GDM1 (cell line): ENCODE results near the gene GALNS.
"Not testable (repeated sequence)": the region's sequence is repeated elsewhere in the genome, so short reads cannot be mapped to it uniquely, and the experiment has no call there.

Experiments used
- DNase-seq: peaks from one replicate; lab custom pipeline; 2025; lab: John Stamatoyannopoulos, UW

GALNS gene

DNA sequence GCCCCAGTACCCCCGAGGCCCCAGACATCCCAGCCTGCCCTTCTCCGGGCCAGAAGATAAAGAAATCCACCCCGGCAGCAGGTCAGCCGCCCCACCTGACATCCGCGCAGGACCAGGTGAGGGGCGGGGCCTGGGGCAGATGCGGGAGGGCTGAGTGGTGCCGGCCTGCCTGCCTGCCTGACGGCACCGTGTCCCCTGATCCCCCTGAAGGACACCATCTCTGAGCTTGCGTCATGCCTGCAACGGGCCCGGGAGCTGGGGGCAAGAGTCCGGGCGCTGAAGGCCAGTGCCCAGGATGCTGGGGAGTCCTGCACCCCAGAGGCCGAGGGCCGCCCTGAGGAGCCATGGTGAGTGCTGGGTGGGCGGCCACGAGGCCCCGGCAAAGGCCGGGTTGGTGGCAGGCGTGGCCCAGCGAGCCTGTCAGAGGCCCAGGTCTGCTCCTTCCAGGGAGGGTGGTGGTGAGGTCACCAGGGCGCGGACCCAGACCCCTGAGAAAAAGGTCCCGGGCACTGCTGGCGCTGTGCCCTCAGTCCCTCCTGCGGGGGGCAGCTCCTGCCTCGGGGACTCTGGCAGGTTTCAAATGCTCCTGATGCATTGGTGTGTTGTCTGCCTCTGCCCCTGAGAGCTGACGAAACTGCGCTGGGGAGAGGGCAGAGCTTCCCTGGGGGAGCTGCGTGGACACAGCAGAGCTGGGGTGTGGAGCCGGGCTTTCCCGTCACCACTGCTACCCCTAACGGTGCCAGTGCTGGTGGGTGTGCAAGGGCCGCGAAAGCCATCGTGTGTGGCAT, 52.0 kb downstream of the GALNS start:
- no peak for DNase-seq

DNA sequence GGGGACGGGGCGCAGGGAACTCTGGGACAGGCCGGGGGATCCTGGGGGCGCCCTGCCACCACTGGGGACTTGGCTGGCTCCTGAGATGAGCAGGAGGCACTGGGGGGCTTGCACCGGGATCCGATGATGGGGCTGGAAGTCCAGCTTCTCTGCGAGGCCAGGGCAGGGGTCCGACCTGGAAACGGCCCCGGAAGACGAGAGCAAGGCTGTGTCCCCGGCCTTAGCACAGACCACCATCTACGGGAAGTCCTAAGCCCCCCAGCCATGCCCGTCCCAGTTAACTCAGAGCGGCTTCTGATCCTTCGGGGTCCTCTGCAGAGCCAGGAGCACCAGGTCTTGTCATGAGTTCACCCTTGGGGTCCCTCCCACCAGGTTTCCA, 52.6 kb downstream of the GALNS start:
- no peak for DNase-seq

DNA sequence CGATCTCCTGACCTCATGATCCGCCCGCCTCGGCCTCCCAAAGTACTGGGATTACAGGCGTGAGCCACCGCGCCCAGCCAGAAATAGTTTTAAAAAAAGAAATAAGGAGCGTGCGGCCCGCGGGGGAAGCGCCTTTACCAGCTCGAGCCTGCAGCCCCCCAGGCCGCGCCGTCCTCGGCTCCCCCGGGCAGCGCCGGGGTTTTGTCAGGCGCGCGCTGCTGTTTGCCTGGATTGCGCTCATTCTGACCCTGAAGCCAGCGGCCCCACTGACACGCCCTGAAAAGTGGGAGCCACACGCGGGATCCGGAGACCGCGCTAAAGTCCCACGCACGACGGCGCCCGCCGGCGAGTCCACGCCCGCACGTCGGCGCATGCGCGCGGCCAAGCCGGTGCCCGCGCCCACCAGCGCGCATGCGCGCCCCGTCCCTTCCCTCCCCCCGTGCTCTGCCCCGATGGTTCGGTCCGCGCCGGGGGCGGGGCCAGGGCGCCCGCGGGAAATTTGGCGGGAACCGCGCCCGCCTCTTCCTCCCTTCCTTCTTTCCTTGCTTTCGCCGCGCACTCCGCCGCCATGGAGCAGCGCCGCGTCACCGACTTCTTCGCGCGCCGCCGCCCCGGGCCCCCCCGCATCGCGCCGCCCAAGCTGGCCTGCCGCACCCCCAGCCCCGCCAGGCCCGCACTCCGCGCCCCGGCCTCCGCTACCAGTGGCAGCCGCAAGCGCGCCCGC, 53.3 kb downstream of the GALNS start, which contains the start of gene CDT1:
CDT1 (plus strand) TSS at position 526 of the 724 bp plus-strand sequence; CDS start at position 569, 43 bp downstream.
- peak; percentile 84 for DNase-seq

DNA sequence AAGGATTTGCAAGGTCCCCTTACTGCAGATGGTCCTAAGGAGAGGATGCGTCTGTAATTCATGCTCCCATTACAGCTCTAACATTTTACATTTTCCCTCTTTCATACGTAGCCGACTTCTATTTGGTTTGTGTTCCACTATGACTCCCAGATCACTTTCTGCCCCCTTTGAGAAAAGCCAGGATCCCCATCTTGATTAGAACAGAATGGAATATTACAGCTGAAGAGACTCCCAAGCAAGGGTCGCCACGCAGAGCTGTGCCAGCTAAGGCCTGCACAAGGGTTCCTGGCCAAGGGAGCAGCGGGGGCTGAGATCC, 56.5 kb downstream of the GALNS start:
- no peak for DNase-seq

DNA sequence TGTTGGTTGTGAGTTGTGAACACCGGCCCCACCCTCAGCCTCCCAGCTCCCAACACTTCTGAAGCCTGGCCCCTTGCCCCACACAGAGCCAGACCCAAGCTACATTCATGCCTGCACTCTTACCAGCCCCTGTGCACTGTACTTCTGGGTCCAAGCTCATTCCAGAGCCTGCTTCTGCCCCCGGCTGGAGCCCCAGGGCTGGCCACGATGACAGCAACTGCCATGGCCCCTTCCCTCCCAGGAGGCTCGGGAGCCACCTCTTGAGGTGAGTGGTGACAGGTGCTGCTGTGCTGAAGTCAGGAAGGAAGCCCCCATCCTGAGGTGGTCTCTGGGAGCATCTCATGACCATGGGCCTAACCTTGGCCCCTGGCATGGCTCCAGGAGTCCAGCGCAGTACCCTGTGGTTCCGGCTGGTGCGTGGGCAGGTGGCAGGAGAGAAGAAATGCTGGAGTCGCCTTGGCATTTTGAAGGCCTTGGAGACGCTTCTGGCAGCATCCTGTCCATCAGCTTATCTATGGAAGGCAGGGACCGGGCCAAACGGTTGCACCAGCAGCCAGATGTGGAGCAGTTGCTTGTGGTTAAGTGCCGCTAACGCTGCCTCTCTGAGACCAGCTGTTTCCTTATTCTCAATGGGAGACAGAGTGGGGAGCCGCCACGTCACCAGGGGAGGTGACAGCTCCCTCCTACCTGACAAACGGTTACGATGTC, 57.0 kb downstream of the GALNS start:
- peak; percentile 86 for DNase-seq

DNA sequence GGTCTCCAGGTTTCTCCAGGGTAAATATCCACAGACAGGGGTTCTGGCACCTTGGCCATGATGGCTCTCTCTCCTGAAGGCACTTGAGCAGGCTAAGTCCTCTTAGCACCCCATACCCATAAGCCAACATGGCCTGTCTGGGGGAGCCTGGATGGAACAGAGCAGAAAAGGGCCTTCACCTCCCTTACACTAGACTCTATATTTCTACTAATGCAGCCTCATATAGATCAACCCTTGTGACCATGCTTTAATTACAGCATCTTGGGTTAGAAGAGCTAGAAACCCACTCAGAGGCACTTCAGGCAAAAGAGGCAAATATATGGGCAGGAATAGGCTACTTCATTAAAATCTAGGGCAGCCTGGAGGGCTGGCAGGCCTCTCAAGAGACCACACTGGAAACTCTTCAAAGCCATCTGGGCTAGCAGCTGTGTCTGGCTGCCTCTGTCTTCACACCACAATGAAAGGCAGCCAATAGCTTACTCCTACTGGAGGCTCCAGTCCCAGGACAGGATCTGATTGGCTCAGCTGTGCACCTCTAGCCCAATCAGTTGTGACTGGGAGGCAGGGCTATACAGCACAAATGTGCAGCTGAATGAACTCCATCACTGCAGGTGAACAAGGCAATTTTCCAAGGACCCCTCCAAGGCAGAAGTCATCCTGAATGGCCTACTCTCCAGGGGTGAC, 57.8 kb downstream of the GALNS start:
- DNase-seq, result no peak

DNA sequence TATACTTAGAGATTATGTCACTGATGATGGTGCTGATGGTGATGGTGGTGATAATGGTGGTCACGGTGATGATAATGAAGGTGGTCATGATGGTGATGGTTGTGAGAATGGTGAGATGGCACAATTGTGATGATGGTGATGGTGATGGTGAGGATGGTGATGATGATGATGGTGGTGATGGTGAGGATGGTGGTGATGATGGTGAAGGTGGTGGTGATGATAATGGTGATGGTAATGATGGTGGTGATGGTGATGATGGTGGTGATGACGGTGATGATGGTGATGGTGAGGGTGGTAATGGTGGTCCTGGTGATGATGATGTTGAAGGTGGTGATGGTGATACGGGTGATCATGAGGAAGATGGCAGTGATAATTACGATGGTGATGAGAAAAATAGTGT, 58.7 kb downstream of the GALNS start:
- no peak for DNase-seq

DNA sequence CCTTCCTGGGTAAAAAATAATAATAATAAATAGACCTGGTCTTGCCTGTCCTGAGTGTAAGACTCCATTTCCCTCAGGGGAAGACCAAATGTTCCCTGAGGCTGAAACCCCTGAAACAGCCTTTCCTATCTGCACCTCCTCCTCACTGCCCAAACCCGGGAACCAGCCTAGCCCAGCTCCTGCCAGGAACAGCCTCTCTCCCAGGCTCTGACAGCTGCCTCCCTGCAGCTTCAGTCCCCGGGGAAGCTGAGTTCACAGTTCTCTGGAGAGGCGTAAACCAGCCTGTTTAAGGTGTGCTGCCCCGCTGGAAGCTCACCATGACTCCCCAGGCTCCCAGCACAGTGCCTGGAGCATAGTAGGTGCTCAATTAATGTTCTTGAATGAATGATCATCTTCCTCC, 60.5 kb downstream of the GALNS start:
- DNase-seq, result no peak

DNA sequence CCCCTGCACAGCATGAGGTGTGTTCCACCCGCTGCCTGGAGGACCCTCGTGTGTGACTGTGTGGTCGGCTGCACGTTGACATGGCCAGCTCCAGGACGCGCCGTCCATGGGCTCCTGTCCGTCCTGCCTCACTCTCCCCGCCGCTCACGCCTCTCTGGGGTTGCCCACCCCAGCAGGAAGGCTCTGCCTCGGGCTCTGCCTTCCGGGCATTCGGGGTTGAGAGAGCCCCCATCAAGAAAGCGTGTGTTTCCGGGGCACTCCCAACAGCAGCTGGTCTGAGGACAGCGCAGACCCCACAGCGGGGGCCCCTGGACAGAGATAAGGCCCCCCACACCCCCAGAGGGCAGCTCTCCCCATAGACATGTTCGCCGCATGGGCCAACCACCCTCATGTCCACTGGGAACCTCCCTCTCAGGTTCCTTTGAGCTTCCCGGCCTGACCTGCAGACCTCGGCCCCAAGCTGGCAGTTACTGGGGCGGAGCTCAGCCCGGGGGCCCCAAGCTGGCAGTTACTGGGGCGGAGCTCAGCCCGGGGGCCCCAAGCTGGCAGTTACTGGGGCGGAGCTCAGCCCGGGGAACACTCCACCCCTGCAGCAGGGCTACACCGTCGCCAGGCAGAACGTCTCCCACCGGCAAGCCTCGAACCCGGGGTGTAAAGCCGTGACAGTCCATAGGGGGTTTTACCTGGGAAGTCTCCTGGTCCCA, 63.3 kb downstream of the GALNS start:
- DNase-seq, result no peak

DNA sequence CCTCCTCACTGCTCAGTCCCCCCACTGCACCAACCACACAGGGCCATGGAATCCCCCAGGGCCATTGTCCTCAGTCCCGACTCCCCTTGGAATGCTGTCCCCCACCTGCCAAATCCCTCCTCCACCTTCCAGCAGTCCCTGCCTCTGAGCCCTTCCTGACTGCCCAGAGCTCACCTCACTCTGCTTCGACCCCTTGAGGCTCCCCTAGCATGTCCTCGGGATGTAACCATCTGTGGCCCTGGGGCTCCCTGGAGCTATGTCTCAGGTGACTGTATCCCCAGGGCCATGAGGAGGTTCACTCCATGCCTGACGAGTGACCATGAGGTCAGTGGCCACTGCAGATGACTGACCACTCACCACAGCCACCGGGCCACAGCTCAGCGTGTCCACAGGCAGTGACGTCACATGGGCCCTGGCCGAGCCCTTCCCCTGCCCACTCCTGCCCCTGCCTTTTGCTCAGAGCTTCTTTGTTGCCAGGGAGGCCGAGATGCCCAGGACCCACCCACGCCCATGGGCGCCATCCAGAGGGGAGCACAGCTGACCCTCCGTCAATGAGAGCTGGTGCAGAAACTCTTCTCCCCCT, 64.0 kb downstream of the GALNS start:
- no peak for DNase-seq

DNA sequence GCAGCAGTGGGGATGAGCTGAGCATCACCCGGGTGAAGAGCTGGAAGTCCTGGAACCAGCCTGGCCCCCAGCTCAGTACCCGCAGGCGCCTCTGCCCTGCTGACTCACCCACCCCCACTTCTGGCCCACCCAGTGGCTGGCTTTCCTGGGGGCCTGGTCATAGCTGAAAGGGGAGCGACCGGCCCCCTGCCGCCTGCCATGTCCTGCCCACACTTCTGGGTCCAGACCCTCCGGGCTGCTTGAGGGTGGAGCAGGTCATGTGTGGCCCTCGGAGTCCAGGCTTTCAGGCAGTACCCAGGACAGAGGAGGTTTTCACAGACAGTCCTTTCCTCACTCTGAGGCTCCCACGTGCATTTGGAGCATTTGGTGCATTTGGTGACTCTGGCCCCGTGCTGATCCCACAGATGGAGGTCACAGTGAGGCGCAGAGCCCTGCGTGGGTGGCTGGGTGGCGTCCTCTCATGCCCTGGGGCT, 64.6 kb downstream of the GALNS start:
- no peak for DNase-seq

DNA sequence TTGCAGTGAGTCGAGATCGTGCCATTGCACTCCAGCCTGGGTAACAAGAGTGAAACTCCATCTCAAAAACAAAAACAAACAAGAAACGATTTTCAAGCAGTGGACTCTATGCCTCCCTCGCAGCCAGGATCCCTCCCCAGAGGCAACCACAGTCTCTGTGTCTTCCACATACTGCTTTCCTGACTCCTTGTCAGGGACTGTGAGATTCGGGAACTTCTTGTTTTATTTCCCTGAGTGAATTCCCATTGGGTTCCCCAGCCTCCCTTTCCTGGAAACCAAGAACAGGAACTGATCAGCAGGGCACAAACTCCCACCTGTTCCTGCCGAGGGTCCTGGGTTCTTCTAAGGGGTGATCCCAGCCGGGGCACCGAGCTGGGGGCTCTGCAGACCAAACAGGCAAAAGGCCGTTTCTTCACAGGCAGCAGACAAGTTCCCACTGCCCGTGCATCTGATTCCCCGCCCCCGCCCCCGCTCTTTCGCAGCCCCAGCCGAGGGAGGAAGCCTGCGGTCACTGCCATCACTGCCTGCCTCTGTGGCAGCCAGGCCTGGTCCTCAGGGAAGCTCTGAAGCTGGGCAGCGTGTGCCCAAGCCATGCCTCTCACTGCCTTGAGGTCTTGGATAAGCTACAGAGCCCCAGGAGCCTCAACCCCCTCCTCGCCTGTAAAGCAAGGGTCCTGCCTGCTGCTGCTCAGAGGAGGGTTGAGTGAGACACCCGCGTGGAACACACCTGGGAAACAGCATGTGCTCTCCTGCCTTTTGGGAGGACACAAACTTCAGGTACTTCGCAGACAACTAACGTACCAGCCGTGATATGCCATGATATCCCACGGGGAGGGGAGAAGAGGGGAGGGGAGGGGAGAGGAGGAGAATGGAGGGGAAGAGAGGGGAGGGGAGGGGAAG, 66.2 kb downstream of the GALNS start:
- peak; percentile 85 for DNase-seq

DNA sequence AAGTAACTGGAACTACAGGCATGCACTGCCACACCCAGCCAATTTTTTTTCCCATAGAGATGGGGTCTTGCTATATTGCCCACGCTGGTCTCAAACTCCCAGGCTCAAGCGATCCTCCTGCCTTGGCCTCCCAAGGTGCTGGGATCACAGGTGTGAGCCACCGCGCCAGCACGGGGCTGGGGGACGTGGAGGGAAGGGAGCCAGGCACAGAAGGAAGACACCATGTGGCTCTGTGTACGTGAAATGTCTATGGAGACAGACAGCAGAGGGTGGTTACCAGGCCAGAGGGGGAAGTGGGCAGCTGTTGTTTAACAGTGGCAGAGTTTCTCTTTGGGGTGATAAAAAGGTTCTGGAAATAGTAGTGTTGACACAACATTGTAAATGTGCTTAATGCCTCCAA, 67.2 kb downstream of the GALNS start:
- peak; percentile 43 for DNase-seq

DNA sequence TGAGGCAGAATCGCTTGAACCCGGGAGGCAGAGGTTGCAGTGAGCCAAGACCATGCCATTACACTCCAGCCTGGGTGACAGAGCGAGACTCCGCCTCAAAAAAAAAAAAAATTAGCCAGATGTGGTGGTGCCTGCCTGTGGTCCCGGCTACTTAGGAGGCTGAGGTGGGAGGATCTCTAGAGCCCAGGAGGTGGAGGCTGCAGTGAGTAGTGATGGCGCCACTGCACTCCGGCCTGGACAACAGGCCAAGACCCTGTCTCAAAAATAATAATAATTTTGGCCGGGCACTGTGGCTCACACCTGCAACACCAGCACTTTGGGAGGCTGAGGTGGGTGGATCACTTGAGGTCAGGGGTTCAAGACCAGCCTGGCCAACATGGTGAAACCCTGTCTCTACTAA, 68.0 kb downstream of the GALNS start:
- DNase-seq, result not testable (repeated sequence)

DNA sequence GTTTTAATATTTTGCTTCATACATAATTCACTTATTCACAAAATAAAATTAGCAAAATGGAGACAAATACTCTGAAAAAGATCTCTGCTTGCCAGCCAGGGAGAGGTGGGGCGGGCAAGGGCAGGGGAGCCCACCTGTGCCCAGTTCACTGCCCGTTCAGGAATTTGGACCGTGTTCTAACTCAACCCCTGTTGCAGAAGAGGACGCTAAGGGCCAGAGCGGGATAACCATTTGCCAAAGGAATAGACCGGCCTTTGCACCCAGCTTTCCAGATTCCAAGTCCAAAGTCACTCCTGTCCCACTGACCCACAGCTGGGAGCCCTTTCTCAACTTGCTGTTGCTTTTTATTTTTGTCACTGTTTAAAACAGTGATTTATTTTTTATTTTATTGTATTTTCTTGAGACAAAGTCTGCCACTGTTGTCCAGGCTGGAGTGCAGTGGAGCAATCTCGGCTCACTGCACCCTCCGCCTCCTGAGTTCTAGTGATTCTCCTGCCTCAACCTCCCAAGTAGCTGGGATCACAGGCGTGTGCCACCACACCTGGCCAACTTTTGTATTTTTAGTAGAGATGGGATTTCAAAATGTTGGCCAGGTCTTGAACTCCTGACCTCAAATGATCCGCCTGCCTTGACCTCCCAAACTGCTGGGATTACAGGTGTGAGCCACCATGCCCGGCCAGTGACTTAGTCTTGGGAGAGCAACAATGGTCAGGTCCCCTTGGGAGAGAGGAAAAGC, 69.0 kb downstream of the GALNS start:
- no peak for DNase-seq

DNA sequence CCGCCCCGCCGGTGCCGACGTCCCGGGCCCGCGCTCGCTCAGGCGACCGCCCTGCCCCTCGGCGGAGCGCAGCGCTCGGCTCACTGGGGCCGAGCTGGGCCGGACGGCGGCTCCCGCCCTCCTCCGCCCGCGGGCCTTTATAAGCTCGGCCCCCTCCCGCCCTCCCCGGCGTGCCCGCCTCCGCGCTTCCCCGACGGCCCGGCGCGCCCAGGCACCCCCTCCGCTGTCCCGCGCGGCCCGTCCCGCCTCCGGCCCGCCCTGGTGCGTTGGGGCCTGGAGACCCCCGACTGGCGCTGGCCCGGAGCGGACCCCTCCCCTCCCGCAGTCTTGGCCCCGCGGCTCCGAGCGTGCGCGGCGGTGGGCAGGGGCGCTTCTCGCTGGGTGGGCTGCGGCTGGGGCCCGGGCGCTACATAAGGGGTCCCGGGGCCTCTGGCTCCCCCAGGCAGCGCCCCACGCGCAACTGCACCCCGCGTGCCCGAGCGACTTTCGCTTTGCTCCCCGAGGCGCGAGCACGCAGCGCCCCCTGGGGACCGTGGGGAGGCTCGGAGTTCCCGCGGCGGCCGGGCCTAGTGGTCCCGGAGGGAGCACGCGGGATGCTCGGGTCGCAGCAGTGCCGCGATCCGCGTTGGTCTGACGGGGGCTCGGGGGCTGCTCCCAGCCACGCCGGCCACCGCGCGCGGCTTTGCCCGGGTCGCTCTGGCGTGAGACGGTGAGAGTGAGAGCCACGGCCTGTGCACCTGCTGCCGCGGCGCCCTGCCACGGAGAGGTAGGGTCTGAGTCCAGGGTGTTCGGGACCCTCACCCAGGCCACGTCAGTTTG, 71.4 kb downstream of the GALNS start, which contains the start of gene PIEZO1:
PIEZO1 (minus strand) TSS at position 115 of the 819 bp plus-strand sequence. CDS start 256 bp downstream, outside the sequence.
- DNase-seq, result peak; percentile 74

DNA sequence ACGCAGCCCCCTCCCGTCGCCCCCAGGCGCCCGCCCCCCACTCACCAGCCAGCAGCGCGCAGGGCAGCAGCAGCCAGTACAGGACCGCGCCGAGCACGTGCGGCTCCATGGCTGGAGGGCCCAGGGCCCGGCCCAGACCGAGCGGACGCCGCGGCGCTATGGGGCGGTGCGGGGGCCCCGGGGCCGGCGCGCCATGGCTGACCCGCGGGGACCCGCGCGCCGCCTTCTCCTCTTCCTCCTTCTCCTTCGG, 72.0 kb downstream of the GALNS start:
- DNase-seq, result no peak

DNA sequence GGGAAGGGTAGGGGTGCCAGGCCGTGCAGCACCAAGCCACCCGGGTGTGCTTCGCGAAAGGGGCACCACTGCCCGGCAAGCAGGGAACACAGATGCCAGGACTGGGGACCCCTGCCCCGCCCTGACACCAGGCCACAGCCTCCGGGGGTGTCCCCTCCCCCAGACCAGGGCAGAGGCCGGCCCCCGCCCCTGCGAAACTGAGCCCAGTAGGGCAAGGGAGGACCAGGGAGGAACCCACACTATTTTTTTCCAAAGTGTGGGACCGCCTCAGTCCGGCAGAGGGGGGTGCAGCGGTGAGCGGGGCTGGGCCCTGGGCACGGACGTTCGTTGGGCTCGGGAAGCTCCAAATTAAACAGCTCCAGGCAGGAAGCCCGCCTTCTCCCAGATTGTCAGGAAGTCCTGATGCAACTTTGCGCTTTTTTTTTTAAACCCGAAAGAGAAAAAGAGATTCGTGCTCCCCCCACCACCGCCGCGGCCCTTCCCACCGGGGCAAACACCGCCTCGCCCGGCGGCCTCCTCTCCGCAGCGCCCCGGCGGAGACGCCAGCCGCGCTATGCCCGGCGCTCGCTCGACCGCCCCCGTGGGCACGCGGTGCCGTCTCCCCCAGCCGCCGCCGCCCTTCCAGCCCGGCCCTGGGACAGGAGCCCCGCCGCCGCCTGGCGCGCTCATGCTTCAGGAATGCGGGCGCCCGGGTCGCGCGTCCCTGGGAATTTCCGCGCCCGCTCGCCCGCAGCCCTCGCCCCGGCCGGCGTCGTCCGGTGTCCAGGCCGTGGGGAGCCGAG, 72.5 kb downstream of the GALNS start:
- peak; percentile 42 for DNase-seq
